GM19043 (cell line): Measurements from ENCODE around the gene OR5AC2.

ENCODE experiments used
- ATAC-seq: cut with Tn5 transposase; IDR thresholded peaks from one replicate; pipeline ENCODE4 v1.9.1; 2021; ENCODE audit warnings: low read depth; ENCODE audit not compliant: unreplicated experiment

Gene OR5AC2

GRCh38 chr3:98136631-98137030, 49.7 kb downstream of the OR5AC2 start:
- ATAC-seq, result no peak
